ENCODE results near the gene TIMP3. TPM values are rescaled to one million over a fixed set of nuclear protein-coding genes. Genes with fewer than 3 reads are reported as not detected.

The TIMP3 gene
- total RNA-seq, 1 experiment from 2014 or later, result 3.3 TPM

DNA sequence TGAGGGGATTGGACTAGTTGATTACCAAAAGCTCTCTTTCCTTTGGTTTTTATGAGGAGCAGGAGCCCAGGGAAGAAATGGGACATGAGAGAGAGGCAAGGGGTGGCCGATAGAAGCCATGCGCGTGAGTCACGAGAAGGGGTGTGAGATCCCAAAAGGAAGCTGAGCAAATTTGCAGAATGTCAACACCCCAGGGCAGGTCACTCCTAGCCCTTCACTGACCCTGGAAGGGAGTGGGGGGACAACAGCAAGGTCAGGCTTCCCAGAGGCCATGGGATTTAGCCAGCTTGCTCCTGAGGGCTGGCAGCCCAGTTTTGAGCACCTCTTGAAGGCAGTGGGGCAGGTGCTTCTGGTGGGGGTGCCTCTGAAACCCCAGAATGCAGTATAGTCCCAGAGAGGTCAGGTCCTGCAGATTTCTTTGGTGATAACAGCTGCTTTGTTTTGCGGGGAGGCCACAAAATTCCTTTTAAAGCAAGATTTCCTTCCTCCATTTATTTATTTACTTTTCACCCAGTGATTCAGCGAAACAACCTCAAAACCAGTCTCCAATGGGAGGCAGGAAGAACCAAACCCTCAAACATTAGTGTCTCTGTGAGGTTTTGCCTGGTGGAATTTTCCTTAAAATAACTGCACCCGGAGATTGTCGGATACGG, 40.1 kb upstream of the TIMP3 start (continued):
- TF ChIP-seq, protein P1, sequence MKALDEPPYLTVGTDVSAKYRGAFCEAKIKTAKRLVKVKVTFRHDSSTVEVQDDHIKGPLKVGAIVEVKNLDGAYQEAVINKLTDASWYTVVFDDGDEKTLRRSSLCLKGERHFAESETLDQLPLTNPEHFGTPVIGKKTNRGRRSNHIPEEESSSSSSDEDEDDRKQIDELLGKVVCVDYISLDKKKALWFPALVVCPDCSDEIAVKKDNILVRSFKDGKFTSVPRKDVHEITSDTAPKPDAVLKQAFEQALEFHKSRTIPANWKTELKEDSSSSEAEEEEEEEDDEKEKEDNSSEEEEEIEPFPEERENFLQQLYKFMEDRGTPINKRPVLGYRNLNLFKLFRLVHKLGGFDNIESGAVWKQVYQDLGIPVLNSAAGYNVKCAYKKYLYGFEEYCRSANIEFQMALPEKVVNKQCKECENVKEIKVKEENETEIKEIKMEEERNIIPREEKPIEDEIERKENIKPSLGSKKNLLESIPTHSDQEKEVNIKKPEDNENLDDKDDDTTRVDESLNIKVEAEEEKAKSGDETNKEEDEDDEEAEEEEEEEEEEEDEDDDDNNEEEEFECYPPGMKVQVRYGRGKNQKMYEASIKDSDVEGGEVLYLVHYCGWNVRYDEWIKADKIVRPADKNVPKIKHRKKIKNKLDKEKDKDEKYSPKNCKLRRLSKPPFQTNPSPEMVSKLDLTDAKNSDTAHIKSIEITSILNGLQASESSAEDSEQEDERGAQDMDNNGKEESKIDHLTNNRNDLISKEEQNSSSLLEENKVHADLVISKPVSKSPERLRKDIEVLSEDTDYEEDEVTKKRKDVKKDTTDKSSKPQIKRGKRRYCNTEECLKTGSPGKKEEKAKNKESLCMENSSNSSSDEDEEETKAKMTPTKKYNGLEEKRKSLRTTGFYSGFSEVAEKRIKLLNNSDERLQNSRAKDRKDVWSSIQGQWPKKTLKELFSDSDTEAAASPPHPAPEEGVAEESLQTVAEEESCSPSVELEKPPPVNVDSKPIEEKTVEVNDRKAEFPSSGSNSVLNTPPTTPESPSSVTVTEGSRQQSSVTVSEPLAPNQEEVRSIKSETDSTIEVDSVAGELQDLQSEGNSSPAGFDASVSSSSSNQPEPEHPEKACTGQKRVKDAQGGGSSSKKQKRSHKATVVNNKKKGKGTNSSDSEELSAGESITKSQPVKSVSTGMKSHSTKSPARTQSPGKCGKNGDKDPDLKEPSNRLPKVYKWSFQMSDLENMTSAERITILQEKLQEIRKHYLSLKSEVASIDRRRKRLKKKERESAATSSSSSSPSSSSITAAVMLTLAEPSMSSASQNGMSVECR (CRISPR knock-in tag; IDR thresholded peaks at IDR 0.05; ENCODE audit: borderline replicate concordance), result no peak
- no peak for TF ChIP-seq RORB (CRISPR knock-in tag; IDR thresholded peaks at IDR 0.05)
- TF ChIP-seq FOXP1 (CRISPR knock-in tag; IDR thresholded peaks at IDR 0.05; ENCODE audit: borderline replicate concordance), result no peak
- no peak for TF ChIP-seq ZNF317 (CRISPR knock-in tag; IDR thresholded peaks at IDR 0.05; ENCODE audit: borderline replicate concordance, low read depth)
- TF ChIP-seq, protein P2, sequence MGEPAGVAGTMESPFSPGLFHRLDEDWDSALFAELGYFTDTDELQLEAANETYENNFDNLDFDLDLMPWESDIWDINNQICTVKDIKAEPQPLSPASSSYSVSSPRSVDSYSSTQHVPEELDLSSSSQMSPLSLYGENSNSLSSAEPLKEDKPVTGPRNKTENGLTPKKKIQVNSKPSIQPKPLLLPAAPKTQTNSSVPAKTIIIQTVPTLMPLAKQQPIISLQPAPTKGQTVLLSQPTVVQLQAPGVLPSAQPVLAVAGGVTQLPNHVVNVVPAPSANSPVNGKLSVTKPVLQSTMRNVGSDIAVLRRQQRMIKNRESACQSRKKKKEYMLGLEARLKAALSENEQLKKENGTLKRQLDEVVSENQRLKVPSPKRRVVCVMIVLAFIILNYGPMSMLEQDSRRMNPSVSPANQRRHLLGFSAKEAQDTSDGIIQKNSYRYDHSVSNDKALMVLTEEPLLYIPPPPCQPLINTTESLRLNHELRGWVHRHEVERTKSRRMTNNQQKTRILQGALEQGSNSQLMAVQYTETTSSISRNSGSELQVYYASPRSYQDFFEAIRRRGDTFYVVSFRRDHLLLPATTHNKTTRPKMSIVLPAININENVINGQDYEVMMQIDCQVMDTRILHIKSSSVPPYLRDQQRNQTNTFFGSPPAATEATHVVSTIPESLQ (CRISPR knock-in tag; IDR thresholded peaks at IDR 0.05), result no peak
- no peak for TF ChIP-seq CREM (CRISPR knock-in tag; IDR thresholded peaks at IDR 0.05)
- TF ChIP-seq MYBL2 (CRISPR knock-in tag; IDR thresholded peaks at IDR 0.05), result no peak
- TF ChIP-seq, protein P3, sequence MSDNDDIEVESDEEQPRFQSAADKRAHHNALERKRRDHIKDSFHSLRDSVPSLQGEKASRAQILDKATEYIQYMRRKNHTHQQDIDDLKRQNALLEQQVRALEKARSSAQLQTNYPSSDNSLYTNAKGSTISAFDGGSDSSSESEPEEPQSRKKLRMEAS (CRISPR knock-in tag; IDR thresholded peaks at IDR 0.05), result no peak
- TF ChIP-seq, protein P4, sequence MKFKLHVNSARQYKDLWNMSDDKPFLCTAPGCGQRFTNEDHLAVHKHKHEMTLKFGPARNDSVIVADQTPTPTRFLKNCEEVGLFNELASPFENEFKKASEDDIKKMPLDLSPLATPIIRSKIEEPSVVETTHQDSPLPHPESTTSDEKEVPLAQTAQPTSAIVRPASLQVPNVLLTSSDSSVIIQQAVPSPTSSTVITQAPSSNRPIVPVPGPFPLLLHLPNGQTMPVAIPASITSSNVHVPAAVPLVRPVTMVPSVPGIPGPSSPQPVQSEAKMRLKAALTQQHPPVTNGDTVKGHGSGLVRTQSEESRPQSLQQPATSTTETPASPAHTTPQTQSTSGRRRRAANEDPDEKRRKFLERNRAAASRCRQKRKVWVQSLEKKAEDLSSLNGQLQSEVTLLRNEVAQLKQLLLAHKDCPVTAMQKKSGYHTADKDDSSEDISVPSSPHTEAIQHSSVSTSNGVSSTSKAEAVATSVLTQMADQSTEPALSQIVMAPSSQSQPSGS (CRISPR knock-in tag; IDR thresholded peaks at IDR 0.05; ENCODE audit: borderline replicate concordance, low read depth), result no peak
- TF ChIP-seq, protein P5, sequence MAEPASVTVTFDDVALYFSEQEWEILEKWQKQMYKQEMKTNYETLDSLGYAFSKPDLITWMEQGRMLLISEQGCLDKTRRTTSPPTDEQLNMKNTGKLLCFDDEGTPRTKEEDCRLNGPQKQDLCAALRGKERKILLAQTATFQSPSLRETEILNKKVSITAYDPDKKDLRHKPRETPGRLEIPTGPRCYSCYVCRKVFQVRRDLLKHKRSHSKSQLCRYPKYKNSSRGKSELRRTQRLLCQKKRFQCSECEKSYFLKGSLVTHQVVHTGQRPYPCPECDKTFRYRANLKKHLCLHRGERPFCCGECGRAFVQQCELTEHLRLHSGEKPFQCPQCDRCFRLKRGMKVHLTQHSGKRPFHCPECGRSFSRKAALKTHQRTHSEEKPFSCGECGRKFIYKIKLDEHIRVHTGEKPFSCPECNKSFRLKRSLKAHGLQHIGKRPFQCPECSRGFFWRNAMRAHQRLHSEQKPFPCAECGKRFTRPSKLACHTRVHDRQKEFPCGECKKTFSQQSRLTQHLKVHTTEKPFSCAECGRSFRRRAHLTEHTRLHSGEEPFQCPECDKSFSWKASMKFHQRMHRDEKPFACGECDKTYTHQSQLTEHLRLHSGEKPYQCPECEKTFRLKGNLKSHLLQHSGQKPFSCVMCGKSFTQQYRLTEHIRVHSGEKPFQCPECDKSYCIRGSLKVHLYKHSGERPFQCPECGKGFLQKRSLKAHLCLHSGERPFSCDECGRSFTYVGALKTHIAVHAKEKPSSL (CRISPR knock-in tag; conservative IDR thresholded peaks at IDR 0.05), result no peak
- TF ChIP-seq, protein P6, sequence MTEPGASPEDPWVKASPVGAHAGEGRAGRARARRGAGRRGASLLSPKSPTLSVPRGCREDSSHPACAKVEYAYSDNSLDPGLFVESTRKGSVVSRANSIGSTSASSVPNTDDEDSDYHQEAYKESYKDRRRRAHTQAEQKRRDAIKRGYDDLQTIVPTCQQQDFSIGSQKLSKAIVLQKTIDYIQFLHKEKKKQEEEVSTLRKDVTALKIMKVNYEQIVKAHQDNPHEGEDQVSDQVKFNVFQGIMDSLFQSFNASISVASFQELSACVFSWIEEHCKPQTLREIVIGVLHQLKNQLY (CRISPR knock-in tag; IDR thresholded peaks at IDR 0.05), result no peak
- TF ChIP-seq ZNF232 (CRISPR knock-in tag; IDR thresholded peaks at IDR 0.05), result no peak
- no peak for TF ChIP-seq TP53 (CRISPR knock-in tag; IDR thresholded peaks at IDR 0.05)
